MM.1S (cell line): ENCODE measurements around the gene RPS2.

ENCODE experiments used
- CTCF ChIP-seq: fragments of 300-600 bp; sonication (generic); IDR thresholded peaks from 2 replicates; pipeline ENCODE4 v1.5.1; 2016; ENCODE audit warnings: antibody characterized with exemption, low read length, mixed read lengths
- EZH2phosphoT487 ChIP-seq: fragments of 300-600 bp; sonication (generic); IDR thresholded peaks from 2 replicates; pipeline ENCODE4 v1.6.1; 2018; ENCODE audit warnings: antibody characterized with exemption, low read length

- TF ChIP-seq CTCF (no peak), EZH2phosphoT487 (no peak)
Observed at GRCh38 chr16:1965396-1966001, 873 bp upstream of the RPS2 start.
